Gastroesophageal sphincter (tissue), 3 donors: ENCODE data around the gene MYD88.

Experiments used
- EP300 ChIP-seq: sonication (generic); formaldehyde crosslinking; IDR thresholded peaks from one replicate; pipeline ENCODE4 v1.6.1; 2017; ENCODE audit warnings: antibody characterized with exemption, mild to moderate bottlenecking
- TF ChIP-seq, protein P1 (sequence below), 4 experiments: fragments of 200-600 bp in 2 of 4; fragments of 450-650 bp in 2 of 4; sonication (generic) in 1 of 4; IDR thresholded peaks; one replicate each; pipeline ENCODE4 v1.5.1; 2017 to 2019; ENCODE audit warnings: antibody characterized with exemption in 4 of 4, mild to moderate bottlenecking in 2 of 4, moderate library complexity in 2 of 4

DNA sequence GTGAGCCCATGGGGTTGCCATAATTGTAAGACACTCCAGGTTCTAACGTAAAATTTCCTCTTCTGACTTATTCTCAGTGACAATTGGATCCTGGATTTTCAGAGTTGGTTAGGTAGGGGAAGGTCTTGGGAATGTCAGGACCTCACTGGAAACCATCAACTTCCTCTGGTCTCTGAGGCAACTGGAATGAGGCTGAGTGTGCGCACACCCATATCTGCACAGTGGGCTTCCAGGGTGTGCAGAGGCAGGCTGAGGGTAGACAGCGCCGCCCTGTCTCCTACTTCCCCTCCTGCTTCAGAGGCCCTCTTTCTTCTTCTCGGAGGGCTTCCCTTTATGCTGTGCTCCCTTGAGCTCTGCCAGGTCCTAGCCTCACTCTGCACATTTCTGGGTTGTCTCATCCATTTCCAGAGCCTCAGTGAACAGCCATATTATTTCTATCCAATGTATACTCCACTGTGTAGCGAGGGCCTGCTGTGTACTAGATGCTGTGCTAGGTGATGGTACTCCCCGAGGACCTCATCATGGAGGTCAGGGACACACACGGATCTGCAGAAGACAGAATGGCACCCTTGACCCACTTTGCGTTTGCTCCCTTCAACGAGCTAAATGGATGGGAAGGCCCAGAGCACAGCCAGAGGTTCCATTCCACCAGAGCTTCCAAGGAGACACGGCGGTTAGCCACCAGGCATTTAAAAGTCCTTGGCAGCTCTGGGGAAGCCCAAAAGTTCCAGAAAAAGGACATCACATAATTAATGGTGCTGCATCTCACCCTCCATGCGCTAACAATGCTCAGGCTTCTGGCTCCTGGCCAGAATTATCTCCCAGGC, 19.8 kb upstream of the MYD88 start:
- TF ChIP-seq EP300: no peak
- TF ChIP-seq, protein P1, sequence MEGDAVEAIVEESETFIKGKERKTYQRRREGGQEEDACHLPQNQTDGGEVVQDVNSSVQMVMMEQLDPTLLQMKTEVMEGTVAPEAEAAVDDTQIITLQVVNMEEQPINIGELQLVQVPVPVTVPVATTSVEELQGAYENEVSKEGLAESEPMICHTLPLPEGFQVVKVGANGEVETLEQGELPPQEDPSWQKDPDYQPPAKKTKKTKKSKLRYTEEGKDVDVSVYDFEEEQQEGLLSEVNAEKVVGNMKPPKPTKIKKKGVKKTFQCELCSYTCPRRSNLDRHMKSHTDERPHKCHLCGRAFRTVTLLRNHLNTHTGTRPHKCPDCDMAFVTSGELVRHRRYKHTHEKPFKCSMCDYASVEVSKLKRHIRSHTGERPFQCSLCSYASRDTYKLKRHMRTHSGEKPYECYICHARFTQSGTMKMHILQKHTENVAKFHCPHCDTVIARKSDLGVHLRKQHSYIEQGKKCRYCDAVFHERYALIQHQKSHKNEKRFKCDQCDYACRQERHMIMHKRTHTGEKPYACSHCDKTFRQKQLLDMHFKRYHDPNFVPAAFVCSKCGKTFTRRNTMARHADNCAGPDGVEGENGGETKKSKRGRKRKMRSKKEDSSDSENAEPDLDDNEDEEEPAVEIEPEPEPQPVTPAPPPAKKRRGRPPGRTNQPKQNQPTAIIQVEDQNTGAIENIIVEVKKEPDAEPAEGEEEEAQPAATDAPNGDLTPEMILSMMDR (IDR thresholded peaks at IDR 0.05): no peak
